HL-60 (cell line): ENCODE measurements around the gene BAD.

Experiments used
- DNase-seq, 2 experiments: peaks; one replicate each; pipeline ENCODE4 v3.0.0-alpha.2; 2010 to 2020; ENCODE audit warnings: low read depth in 1 of 2, low spot score in 1 of 2
- H3K27ac ChIP-seq: fragments of 250-450 bp; sonication (Bioruptor Pico); replicated peaks from 2 replicates; pipeline ENCODE4 v1.5.1; 2020; ENCODE audit warnings: mild to moderate bottlenecking, moderate library complexity
- H3K27me3 ChIP-seq: fragments of 250-450 bp; sonication (Bioruptor Pico); 2 replicates; pipeline ENCODE4 v1.5.1; 2021; ENCODE audit warnings: mild to moderate bottlenecking, moderate library complexity; ENCODE audit not compliant: insufficient read depth, poor library complexity, severe bottlenecking
- H3K4me3 ChIP-seq: replicated peaks from 2 replicates; pipeline ENCODE4 v1.5.1; 2011; ENCODE audit warnings: mild to moderate bottlenecking, control low read depth, low read length; ENCODE audit not compliant: insufficient read depth
- GABPA ChIP-seq: IDR thresholded peaks from 2 replicates; pipeline ENCODE4 v1.6.1; 2012; ENCODE audit warnings: low read depth
- POLR2AphosphoS5 ChIP-seq: IDR thresholded peaks from 2 replicates; pipeline ENCODE4 v1.6.1; 2012; ENCODE audit warnings: low read depth
- SPI1 ChIP-seq: IDR thresholded peaks from 2 replicates; pipeline ENCODE4 v1.6.1; 2012; ENCODE audit warnings: low read depth, mild to moderate bottlenecking, borderline replicate concordance
- TF ChIP-seq, protein P1 (sequence below): IDR thresholded peaks from 2 replicates; pipeline ENCODE4 v1.6.1; 2012; ENCODE audit warnings: low read depth; ENCODE audit not compliant: insufficient replicate concordance
- TF ChIP-seq, protein P2 (sequence below): IDR thresholded peaks from one replicate; pipeline ENCODE4 v1.5.1; 2011; ENCODE audit warnings: low read length, control low read depth, inconsistent platforms; ENCODE audit not compliant: insufficient read depth

The BAD gene

DNA sequence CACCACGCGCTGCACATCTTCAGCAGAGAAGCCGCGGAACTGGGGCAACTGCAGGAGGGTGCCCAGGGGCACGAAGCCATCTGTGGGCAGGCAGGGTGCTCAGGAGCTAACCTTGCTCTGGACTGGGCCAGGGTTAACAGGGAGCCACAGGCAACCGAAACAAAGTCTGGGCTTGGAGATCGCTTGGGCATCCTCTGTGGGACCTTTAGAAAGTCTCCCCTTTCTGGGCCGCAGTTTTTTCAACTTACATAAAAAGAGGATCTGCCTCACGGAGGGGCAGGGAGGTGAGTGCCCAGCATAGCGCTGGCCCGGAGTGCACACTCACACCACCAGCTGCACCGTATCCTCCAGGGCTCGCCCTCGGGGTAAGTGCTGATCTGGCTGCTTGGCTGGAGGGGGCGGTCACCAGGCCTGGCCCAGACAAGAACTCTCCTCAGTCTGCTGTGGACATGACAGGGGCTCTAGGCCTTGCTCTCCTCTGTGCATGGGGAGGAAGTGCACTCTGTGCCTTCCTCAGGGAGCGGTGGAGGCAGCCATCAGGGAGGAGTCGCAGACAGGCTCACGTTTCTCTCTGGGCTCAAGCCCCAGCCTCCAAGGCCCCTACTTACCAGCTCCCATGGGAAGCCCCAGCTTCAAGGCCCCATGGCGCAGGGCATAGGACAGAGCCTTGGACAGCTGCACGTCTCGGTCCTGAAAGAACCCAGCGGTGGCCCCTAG lies 59.4 kb downstream of the BAD start:
- TF ChIP-seq POLR2AphosphoS5 (no peak; the same call in 1 of the 2 replicates), GABPA (no peak), SPI1 (peak; percentile 70)
- TF ChIP-seq, protein P1, sequence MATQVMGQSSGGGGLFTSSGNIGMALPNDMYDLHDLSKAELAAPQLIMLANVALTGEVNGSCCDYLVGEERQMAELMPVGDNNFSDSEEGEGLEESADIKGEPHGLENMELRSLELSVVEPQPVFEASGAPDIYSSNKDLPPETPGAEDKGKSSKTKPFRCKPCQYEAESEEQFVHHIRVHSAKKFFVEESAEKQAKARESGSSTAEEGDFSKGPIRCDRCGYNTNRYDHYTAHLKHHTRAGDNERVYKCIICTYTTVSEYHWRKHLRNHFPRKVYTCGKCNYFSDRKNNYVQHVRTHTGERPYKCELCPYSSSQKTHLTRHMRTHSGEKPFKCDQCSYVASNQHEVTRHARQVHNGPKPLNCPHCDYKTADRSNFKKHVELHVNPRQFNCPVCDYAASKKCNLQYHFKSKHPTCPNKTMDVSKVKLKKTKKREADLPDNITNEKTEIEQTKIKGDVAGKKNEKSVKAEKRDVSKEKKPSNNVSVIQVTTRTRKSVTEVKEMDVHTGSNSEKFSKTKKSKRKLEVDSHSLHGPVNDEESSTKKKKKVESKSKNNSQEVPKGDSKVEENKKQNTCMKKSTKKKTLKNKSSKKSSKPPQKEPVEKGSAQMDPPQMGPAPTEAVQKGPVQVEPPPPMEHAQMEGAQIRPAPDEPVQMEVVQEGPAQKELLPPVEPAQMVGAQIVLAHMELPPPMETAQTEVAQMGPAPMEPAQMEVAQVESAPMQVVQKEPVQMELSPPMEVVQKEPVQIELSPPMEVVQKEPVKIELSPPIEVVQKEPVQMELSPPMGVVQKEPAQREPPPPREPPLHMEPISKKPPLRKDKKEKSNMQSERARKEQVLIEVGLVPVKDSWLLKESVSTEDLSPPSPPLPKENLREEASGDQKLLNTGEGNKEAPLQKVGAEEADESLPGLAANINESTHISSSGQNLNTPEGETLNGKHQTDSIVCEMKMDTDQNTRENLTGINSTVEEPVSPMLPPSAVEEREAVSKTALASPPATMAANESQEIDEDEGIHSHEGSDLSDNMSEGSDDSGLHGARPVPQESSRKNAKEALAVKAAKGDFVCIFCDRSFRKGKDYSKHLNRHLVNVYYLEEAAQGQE: no peak
- TF ChIP-seq, protein P2, sequence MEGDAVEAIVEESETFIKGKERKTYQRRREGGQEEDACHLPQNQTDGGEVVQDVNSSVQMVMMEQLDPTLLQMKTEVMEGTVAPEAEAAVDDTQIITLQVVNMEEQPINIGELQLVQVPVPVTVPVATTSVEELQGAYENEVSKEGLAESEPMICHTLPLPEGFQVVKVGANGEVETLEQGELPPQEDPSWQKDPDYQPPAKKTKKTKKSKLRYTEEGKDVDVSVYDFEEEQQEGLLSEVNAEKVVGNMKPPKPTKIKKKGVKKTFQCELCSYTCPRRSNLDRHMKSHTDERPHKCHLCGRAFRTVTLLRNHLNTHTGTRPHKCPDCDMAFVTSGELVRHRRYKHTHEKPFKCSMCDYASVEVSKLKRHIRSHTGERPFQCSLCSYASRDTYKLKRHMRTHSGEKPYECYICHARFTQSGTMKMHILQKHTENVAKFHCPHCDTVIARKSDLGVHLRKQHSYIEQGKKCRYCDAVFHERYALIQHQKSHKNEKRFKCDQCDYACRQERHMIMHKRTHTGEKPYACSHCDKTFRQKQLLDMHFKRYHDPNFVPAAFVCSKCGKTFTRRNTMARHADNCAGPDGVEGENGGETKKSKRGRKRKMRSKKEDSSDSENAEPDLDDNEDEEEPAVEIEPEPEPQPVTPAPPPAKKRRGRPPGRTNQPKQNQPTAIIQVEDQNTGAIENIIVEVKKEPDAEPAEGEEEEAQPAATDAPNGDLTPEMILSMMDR: no peak
- peak in 1 of 2 experiments; percentile 26 for DNase-seq
- Histone ChIP-seq H3K27ac (peak overlapping the region; percentile 78), H3K4me3 (peak overlapping the region; percentile 71), H3K27me3 (no peaks in the 10 kb centered on the region)

DNA sequence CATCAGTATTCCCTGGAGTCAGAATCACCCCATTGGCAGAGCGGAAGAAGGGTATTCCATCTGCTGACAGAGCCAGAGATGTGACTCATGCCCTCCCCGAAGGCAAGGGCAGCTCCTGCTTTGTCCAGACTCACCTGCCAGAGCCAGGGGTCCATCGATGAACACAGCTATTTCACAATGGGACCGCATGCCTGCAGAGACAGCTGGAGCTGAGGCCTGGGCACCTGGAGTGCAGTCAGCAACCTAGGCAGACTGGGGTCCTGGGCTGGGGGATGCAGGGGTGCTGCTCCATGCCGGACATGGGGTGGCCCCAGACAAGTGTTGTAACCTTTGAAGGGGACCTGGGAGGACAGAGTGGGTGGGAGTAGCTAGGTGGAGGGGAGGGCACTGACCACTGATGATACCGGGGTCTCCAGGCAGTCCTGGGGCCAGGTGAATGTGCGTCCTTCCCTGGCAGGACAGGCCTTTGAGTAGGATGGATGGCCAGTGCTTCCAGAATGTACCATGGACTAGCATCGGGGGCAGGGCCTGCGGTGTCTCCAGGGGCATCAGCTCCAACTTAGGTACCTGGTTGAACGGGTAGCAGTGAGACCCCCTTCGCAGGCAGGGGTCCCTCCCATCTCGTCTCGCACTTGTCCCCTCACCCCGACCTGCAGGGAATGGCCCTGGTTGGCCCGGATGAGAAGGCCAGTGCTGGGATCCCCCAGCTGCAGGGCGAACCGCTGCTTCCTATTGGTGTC lies 60.1 kb downstream of the BAD start:
- H3K27me3 ChIP-seq: no peaks in the 10 kb centered on the region
- TF ChIP-seq SPI1 (no peak), GABPA (no peak), POLR2AphosphoS5 (peak; percentile 65)
- TF ChIP-seq, protein P1: no peak
- peak overlapping the region; percentile 78 for H3K27ac ChIP-seq
- DNase-seq: no peak
- no peak overlapping the region for H3K4me3 ChIP-seq

DNA sequence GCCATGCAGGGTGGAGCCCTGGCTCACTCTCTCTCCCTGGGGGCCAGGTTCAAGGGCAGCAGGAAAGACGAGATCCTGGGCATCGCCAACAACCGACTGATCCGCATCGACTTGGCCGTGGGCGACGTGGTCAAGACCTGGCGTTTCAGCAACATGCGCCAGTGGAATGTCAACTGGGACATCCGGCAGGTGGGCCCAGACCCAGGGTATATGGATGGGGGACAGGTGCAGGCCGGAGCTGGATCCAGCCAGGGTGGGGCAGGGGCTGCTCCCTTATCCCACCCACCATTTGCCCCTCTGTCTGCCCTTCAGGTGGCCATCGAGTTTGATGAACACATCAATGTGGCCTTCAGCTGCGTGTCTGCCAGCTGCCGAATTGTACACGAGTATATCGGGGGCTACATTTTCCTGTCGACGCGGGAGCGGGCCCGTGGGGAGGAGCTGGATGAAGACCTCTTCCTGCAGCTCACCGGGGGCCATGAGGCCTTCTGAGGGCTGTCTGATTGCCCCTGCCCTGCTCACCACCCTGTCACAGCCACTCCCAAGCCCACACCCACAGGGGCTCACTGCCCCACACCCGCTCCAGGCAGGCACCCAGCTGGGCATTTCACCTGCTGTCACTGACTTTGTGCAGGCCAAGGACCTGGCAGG lies 61.3 kb downstream of the BAD start:
- H3K27ac ChIP-seq: no peak overlapping the region
- H3K27me3 ChIP-seq: no peaks in the 10 kb centered on the region
- no peak for TF ChIP-seq SPI1
- TF ChIP-seq GABPA: no peak
- TF ChIP-seq, protein P1: no peak
- TF ChIP-seq POLR2AphosphoS5: no peak
- TF ChIP-seq, protein P2: no peak
- DNase-seq: no peak
- H3K4me3 ChIP-seq: no peak overlapping the region
